Stimulated activated CD8-positive, alpha-beta memory T cell treated with anti-CD3 and anti-CD28 coated beads, Interleukin-15, amount 100 ng/mL, for 48 hours (primary cell): ENCODE results near the gene FREM2.

ENCODE experiments used
- DNase-seq, 2 donors: peaks; one replicate each; pipeline ENCODE4 v3.0.0-alpha.2; 2020; ENCODE audit warnings: low read depth in 2 of 2

Gene FREM2

GRCh38 chr13:38687246-38688229, 661 bp downstream of the FREM2 start:
- no peak for DNase-seq

GRCh38 chr13:38688674-38689073, 1.8 kb downstream of the FREM2 start:
- DNase-seq = no peak

GRCh38 chr13:38690231-38690630, 3.4 kb downstream of the FREM2 start:
- no peak for DNase-seq

GRCh38 chr13:38693168-38693567, 6.3 kb downstream of the FREM2 start:
- no peak for DNase-seq

- no peak for DNase-seq
These were observed 6.8 kb downstream of the FREM2 start for GRCh38 chr13:38693641-38694040.

- DNase-seq = no peak
These were observed 10.3 kb downstream of the FREM2 start for GRCh38 chr13:38697197-38697596.

GRCh38 chr13:38697628-38698333, 10.9 kb downstream of the FREM2 start:
- no peak for DNase-seq

- no peak for DNase-seq
These were observed 13.2 kb downstream of the FREM2 start for GRCh38 chr13:38700051-38700450.

GRCh38 chr13:38702669-38703068, 15.8 kb downstream of the FREM2 start:
- no peak for DNase-seq

GRCh38 chr13:38703255-38703654, 16.4 kb downstream of the FREM2 start:
- DNase-seq = no peak

- DNase-seq = no peak
These were observed 18.5 kb downstream of the FREM2 start for GRCh38 chr13:38705365-38705764.

- no peak for DNase-seq
These were observed 20.6 kb downstream of the FREM2 start for GRCh38 chr13:38707460-38707859.

GRCh38 chr13:38713046-38713445, 26.2 kb downstream of the FREM2 start:
- DNase-seq = no peak

GRCh38 chr13:38718374-38718773, 31.5 kb downstream of the FREM2 start:
- DNase-seq = no peak

- no peak for DNase-seq
These were observed 43.5 kb downstream of the FREM2 start for GRCh38 chr13:38730332-38730731.

GRCh38 chr13:38733146-38733545, 46.3 kb downstream of the FREM2 start:
- DNase-seq = no peak

- no peak for DNase-seq
These were observed 49.0 kb downstream of the FREM2 start for GRCh38 chr13:38735665-38736440.

GRCh38 chr13:38743466-38743865, 56.6 kb downstream of the FREM2 start:
- no peak for DNase-seq

- no peak for DNase-seq
These were observed 65.8 kb downstream of the FREM2 start for GRCh38 chr13:38752686-38753085.

GRCh38 chr13:38753878-38754277, 67.0 kb downstream of the FREM2 start:
- no peak for DNase-seq

- DNase-seq = no peak
These were observed 68.9 kb downstream of the FREM2 start for GRCh38 chr13:38755793-38756192.

- no peak for DNase-seq
These were observed 71.4 kb downstream of the FREM2 start for GRCh38 chr13:38758277-38758676.
